Measurements from ENCODE around the gene IL1B.

The IL1B gene

GRCh38 chr2:112800881-112801583 lies 35.5 kb downstream of the IL1B start:
- DNase-seq: no peak

DNA sequence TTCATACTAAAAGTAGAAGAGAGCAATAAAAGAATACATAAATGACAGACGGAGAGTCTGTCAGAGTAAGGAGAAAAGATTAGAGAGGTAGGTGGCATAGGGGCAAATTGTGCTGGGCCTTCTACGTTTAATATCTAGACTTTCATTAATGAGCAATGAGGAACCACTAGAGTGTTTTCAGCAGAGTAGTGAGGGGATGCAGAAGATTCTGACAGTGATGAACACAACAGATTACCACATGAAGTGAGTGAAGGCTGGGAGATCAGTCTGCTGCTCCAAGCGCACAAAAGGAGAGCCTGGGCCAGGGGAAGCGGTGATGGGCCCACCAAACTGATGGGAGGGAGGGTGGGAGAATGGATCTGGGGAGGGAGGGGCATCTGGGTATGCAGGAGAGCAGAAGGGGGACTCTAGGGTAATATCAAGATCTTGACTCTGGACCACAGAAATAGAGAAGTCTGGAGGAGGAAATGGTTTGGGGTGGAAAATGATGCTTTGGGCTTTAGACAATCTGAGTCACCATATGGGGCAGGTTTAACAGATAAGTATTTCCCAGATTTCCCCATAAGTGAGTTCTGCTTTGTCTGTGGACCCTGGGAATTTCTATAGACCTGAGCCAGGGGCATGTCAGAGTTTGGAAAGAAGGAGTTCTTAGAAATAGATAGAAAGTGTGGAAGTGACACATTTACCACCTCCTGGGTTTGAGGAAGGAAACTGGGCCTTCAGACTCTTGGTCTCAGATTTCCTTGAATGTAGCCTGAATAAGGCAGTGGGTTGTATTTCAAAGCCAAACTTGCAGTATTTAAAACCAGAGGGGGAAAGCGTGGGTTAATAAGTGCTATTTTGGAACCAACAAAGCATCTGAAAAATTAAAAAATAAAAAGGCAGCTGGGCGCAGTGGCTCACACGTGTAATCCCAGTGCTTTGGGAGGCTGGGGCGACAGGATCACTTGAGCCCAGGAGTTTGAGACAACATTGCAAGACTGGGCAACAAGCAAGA lies 37.3 kb downstream of the IL1B start:
- no peak for DNase-seq

GRCh38 chr2:112796486-112796885 lies 40.1 kb downstream of the IL1B start:
- DNase-seq: no peak

GRCh38 chr2:112795774-112796173 lies 40.8 kb downstream of the IL1B start:
- DNase-seq: no peak

- DNase-seq: no peak
These were observed 41.7 kb downstream of the IL1B start for GRCh38 chr2:112794841-112795240.

- no peak for DNase-seq
These were observed 42.3 kb downstream of the IL1B start for GRCh38 chr2:112794131-112794733.

DNA sequence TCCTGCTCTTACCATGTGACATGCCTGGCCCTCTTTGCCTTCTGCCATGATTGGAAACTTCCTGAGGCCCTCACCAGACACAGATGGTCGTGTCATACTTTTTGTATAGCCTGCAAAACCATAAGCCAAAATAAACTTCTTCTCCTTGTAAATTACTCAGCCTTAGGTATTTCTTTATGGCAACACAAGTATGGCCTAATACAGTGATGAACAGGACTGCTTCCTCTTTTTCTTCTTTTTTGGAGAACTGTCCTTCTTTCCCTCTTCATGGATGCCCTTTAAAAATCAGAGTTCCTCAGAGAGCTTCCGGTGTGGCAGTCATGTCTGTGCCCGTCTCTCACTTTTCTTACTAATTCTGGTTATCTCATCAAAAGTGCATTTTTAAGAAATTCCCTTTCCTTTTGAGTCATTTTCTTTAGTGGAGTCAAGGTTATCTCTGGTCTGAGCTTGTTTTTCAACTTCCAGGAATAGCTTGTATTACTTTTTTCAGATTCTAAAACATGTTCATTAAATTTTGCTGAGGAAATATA lies 43.1 kb downstream of the IL1B start:
- no peak for DNase-seq

DNA sequence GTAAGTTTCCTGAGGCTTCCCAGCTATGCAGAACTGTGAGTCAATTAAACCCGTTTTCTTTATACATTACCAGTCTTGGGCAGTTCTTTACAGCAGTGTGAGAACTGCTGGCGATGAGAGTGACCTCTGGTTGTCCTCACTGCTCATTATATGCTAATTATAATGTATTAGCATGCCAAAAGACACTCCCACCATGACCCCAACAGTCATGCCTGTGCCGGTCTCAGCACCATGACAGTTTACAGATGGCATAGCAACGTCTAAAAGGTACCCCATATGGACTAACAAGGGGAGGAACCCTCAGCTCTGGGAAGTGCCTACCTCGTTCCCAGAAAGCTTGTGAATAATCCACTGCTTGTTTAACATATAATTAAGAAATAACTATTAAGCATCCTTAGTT lies 44.2 kb downstream of the IL1B start:
- DNase-seq: no peak

GRCh38 chr2:112791693-112792230 lies 44.8 kb downstream of the IL1B start:
- DNase-seq: no peak

- no peak for DNase-seq
These were observed 45.6 kb downstream of the IL1B start for GRCh38 chr2:112791019-112791418.

GRCh38 chr2:112790305-112790704 lies 46.3 kb downstream of the IL1B start:
- no peak for DNase-seq

DNA sequence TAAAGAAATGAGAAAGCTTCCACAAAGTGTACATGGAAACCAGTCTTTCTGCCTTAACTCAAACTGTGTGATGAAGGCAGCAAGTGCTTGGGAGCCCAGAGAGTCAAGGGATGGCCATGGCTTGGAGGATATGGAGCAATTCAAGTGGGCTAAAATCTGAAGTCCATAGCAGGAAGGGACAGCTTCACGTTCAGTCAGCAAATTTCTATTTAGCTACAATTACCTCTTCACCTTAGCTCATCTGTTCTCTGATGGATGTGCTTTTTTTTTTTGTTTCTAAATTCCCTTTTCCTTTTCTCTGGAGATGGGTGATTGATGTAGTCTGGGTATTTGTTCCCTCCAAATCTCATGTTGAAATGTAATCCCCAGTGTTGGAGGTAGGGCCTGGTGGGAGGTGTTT lies 47.4 kb downstream of the IL1B start:
- DNase-seq: no peak

GRCh38 chr2:112788653-112789052 lies 47.9 kb downstream of the IL1B start:
- no peak for DNase-seq

- DNase-seq: no peak
These were observed 48.7 kb downstream of the IL1B start for GRCh38 chr2:112787729-112788393.

GRCh38 chr2:112787294-112787693 lies 49.3 kb downstream of the IL1B start:
- no peak for DNase-seq

DNA sequence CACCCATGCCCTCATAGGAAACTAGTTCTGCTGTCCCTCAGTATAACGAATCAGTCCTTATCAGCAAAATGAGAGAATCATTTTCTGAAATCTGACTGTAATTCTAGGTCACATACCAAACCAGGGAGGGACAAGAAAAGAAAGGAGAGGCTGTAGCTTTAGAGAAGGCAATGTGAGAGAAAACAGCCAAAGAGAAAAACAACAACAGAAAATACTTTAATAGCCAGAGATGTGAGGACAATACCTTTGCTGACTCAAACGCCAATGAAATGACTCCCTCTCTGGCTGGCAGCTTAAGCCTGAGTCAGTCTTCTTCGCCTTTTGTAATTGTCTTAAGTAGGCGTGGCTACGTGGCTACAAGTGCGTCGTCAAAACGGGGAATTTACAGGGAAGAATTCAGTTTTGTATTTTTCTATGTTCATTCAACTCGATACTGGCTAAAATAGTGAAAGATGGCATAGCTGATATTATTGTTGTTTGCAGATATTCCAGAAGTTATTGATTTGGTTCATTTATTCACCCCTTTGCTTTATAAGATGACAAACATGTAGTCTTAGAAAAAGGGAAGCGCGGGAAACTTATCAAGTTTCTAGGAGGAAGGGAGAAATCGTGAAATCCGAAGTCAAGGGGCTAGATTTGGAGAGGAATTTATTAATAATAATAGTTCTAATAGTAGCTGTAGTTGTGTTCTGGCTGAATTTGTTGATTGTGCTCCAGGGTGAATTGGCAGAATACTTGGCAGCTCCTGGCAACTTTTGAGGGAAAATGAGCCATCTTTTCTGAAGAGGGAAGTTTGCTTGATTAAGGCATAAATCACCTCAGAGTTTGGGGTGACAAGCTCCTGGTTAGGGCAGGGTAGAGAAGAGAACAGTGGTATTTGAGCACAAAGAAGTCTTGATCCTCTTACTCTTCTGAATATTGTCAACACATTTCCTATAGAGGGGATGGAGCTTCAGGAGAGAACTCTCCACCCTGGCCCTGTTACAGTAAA lies 52.1 kb downstream of the IL1B start, which contains the start of gene IL1A:
TSS of gene IL1A (minus strand) at position 295 of the 991 bp plus-strand sequence. CDS start 723 bp downstream, outside the sequence.
- no peak for DNase-seq

DNA sequence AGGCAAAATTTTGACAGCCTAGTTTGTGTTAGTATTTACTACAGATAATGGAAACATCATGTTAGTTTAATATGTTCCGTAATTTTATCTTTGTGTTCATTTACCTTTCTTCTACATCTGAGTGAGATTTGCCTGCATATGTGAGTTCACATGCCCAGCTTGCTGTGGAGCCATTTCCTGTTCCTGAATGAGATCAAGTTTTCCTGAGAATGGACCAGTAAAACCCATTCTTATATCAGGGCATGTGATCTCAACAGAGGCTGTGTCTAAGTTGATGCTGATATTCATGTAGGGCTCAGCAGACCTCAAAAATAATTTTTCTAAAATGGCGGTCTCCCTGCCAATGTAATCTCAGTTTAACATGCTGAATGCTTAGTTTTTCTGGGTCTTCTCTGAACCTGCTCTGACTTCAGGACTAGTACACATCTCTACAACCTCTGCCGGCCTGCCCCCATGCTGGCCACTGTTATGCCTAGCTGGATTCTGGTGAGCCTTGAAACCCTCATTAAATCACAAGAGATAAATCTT lies 53.3 kb downstream of the IL1B start:
- DNase-seq: no peak

DNA sequence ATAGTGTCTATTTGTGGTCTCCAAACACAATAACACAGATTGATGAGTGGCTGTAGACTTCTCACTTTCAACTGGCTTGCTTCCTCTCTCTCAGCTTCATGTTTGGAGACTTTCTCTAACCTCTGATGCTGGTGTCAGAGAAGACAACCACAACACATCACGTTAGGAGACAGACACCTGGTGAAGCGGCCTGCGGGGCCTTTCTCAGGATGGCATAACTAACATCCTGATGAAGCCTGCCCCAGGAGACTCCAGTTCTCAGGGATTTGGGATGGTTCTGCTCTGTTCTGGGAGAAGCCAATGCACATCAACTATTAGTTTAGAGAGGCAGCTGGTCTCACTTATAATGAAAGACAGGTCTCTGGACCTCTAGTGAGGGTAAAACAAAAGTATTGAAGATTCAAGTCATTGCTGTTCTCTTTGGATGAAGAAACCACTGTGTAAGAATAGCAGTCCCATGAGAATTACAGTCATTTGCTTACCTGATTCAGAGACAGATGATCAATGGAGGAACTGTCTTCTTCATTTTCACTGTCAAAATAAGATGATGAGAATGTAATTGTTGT lies 54.3 kb downstream of the IL1B start:
- DNase-seq: no peak

Measured in activated CD8-positive, alpha-beta memory T cell treated with anti-CD3 and anti-CD28 coated beads, Interleukin-2, amount 50 U/mL, for 48 hours (primary cell).